GM18505 (cell line): Measurements from ENCODE around the gene NIN.

Experiments
- ATAC-seq: cut with Tn5 transposase; IDR thresholded peaks from one replicate; pipeline ENCODE4 v1.9.1; 2021; ENCODE audit not compliant: unreplicated experiment
- POLR2A ChIP-seq: IDR thresholded peaks from 4 replicates; pipeline ENCODE4 v1.6.1; 2011; ENCODE audit warnings: borderline replicate concordance; ENCODE audit not compliant: insufficient read depth, insufficient read length; ENCODE audit errors: extremely low read depth

NIN gene

DNA sequence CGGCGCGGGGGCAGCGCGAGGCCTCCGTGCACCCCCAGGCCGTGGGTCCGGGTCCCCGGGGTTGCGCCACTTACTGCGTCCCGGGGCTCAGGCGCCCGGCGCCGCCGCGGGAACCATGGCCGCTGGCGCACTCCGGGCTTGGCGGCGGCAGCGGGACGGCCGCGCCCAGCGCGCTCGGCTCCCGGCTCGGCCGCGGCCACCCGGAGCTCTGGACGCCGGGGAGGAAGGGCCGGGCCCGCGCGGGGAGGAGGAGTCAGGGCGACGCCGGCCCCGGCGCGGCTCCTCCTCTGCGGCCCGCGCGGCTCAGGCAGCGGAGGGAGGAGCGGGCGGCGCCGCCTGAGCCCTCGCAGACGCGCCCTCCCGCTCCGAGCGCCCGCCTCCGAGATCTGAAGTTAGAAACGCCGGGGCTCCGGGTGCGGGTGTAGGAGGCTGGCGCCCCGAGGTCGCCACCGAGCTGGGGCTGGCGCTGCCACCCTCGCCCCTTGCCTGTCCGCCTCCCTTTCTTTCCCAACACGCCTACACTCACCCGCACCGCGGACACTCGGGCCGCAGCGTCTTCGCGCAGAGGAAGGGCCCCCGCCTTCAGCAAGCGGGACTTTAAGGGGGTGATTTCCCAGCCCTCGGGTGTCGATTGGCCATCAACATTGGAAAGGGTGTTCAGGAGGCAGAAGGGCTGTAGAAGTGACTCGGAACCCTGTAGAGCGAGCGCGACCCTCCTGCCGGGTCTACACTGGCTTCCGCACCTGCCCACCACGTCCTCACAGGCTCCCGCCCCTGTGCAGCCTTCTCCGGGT is at the start of gene NIN:
Gene NIN (minus strand): TSS at position 231 of the 794 bp plus-strand sequence. CDS start 9,106 bp downstream, outside the sequence.
- ATAC-seq: peak; percentile 76
- peak; percentile 82 for TF ChIP-seq POLR2A

GRCh38 chr14:50875359-50876070 is 44.6 kb upstream of the NIN start:
- peak; percentile 94 for ATAC-seq
- no peak for TF ChIP-seq POLR2A

DNA sequence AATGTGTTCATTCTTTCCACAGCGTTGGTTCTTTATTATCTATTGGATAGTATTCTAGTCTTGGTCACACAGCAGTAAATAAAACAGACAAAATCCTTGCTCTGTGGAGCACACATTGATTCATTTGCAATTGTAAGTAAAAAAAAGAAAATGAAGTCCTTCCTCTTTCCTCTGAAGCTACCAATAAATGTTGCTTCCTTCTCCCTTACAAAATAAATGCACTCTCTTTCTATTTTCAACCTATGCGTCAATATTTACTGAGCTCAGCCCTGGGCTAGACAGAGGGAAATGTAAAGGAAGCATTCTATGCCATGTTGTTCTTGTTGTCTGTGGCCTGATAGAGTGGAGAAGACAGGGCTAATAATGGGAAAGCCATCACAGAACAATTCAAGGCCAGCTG is 43.8 kb upstream of the NIN start:
- no peak for TF ChIP-seq POLR2A
- no peak for ATAC-seq

GRCh38 chr14:50871914-50872732 is 41.2 kb upstream of the NIN start, which contains the start of gene ABHD12B:
Gene ABHD12B (plus strand): TSS chr14:50872053. CDS start chr14:50872175, 122 bp downstream.
- TF ChIP-seq POLR2A: no peak
- ATAC-seq: no peak

DNA sequence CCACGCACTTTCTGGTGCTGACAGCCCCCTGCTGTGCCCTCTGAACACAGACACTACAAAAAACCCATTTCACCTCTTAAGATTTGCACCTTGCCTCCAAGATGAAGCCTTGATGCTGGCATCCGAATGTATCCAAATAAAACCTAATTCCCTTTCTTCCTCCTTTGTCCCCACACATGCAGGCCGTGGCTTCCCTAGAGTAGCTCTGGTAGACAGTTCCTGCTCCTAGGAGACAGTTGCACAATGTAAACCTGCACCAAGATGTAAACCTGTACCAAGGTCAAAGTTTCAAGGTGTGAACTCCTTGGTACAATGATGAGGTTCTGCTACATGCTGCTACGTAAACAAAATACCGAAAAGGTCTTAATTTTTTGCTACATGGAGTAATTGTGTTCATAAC is 40.3 kb upstream of the NIN start:
- TF ChIP-seq POLR2A: no peak
- no peak for ATAC-seq

GRCh38 chr14:50865391-50866076 is 34.6 kb upstream of the NIN start:
- no peak for TF ChIP-seq POLR2A
- no peak for ATAC-seq

DNA sequence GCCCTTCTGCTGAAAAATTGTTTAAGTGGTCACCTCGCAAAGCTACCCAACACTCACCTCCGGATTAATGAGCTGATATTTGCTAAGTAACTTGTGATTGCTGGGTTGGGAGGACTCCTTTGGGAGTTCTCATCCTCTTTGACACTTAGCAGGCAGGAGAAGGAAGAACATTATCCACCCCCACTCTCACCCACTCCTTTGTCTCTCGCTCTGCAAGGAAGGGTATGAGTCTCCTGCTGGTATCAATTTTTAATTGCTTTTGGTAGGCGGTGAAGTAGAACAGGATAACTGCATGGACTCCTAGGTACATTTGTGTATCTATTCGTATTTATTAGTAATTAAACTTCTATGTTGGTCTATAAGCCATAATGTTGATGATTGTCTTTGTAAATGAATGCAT is 34.0 kb upstream of the NIN start:
- no peak for TF ChIP-seq POLR2A
- ATAC-seq: no peak

- no peak for TF ChIP-seq POLR2A
- ATAC-seq: no peak
These were observed 33.3 kb upstream of the NIN start for GRCh38 chr14:50864237-50864636.

DNA sequence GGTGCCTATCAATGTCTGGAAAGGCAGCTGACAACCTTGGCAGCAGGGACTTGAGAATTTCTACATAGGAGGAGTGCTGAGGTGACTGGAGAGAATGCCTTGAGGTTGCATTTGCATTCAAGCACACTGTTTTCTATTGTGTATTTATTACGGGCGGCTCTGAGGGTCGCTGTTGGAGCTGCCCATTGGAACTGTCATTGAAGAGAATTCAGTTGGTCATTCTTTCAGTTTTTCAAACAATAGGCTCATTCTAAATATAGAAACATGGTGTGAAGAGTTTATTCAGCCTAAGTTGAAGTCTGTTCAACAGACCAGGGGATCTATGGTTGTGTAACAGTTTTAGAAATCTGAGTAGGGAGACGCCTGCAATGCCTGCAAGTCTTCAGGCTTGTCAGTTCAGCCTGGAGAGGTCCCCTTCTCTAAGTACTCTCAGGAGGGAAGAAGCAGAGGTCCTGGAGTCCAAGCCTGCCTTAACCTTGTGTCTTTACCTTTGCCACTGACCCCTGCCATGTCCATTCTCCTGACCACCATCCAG is 31.1 kb upstream of the NIN start:
- no peak for ATAC-seq
- TF ChIP-seq POLR2A: no peak

GRCh38 chr14:50860478-50861086 is 29.6 kb upstream of the NIN start:
- no peak for ATAC-seq
- no peak for TF ChIP-seq POLR2A

DNA sequence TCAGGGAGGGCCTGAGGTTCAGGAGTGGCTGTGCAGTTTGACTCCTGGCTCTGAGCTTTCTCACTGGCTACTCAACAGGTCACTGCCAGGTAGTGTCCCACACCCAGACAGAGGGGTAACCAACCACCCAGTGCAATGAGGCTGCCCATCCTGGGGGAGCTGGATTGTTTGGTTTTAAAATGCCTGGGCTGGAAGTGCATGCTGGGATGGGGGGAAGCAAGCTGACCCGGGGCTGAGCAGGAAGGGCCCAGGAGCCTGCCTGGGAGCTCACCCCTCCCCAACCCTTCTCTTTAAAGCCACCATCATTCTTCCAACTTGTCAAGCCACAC is 28.3 kb upstream of the NIN start:
- no peak for TF ChIP-seq POLR2A
- no peak for ATAC-seq

DNA sequence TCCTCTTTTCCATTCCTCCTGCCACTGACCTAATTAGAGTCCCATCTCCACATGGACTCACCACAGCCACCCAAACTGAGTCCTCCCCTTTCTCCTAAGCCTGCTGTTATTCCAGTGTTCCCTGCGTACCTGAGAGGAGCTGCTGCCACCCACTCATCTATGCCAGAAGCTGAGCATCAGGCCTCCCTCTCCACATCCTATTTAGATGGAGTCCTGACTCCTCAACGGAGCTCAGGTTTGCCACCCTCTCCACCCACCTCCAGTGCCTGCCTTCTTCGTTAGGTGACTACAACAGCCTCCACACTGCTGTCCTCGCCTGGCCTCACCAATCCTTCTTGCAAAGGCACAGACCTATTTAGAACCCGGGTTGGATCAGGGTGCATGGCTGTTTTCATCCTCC is 25.7 kb upstream of the NIN start:
- TF ChIP-seq POLR2A: no peak
- no peak for ATAC-seq

GRCh38 chr14:50855558-50855957 is 24.6 kb upstream of the NIN start:
- ATAC-seq: no peak
- no peak for TF ChIP-seq POLR2A

GRCh38 chr14:50854521-50854920 is 23.6 kb upstream of the NIN start:
- TF ChIP-seq POLR2A: no peak
- ATAC-seq: no peak
